D721Med (cell line): ENCODE data around the gene ANKS1B.

ENCODE experiments used
- DNase-seq: peaks from one replicate; pipeline ENCODE4 v3.0.0; 2011; ENCODE audit warnings: low spot score; ENCODE audit not compliant: insufficient read length
- FAIRE-seq: peaks from 2 replicates; lab custom pipeline; 2011; peaks lifted over from hg19 to GRCh38; lab: Jason Lieb, UNC
- CTCF ChIP-seq: IDR thresholded peaks from 2 replicates; pipeline ENCODE4 v1.5.1; 2012; ENCODE audit warnings: mild to moderate bottlenecking, control low read depth; ENCODE audit not compliant: insufficient read depth; ENCODE audit errors: missing control alignments

The ANKS1B gene

GRCh38 chr12:99287136-99287535, 697.6 kb downstream of the ANKS1B start:
- FAIRE-seq: no peak
- no peak for DNase-seq

GRCh38 chr12:99284161-99284560, 700.6 kb downstream of the ANKS1B start:
- no peak for DNase-seq
- no peak for FAIRE-seq
- no peak for TF ChIP-seq CTCF

More at GRCh38 chr12:99287136-99287535, 697.6 kb downstream of the ANKS1B start:
- TF ChIP-seq CTCF: no peak

- DNase-seq (no peak), FAIRE-seq (no peak)
- TF ChIP-seq CTCF: no peak
Measured at GRCh38 chr12:99282624-99283023, 702.1 kb downstream of the ANKS1B start.

- FAIRE-seq (no peak), DNase-seq (no peak)
- TF ChIP-seq CTCF: no peak
Measured at GRCh38 chr12:99282086-99282485, 702.6 kb downstream of the ANKS1B start.

GRCh38 chr12:99281277-99281676, 703.5 kb downstream of the ANKS1B start:
- FAIRE-seq: no peak
- no peak for TF ChIP-seq CTCF
- no peak for DNase-seq

GRCh38 chr12:99278899-99279298, 705.8 kb downstream of the ANKS1B start:
- no peak for TF ChIP-seq CTCF
- FAIRE-seq (no peak), DNase-seq (no peak)

- FAIRE-seq (no peak), DNase-seq (no peak)
- TF ChIP-seq CTCF: no peak
Measured at GRCh38 chr12:99277591-99278379, 707.0 kb downstream of the ANKS1B start.
